ENCODE data around the gene CAND2. TPM values are rescaled to one million over a fixed set of nuclear protein-coding genes. Genes with fewer than 3 reads are reported as not detected.

Gene CAND2
- total and polyA plus RNA-seq, 10 of the 15 experiments (the other 5 are each of a cell fraction or from before 2014, with no cell fraction given), result 0.03 to 1.9 (median 0.52) TPM

- TF ChIP-seq, protein P1, sequence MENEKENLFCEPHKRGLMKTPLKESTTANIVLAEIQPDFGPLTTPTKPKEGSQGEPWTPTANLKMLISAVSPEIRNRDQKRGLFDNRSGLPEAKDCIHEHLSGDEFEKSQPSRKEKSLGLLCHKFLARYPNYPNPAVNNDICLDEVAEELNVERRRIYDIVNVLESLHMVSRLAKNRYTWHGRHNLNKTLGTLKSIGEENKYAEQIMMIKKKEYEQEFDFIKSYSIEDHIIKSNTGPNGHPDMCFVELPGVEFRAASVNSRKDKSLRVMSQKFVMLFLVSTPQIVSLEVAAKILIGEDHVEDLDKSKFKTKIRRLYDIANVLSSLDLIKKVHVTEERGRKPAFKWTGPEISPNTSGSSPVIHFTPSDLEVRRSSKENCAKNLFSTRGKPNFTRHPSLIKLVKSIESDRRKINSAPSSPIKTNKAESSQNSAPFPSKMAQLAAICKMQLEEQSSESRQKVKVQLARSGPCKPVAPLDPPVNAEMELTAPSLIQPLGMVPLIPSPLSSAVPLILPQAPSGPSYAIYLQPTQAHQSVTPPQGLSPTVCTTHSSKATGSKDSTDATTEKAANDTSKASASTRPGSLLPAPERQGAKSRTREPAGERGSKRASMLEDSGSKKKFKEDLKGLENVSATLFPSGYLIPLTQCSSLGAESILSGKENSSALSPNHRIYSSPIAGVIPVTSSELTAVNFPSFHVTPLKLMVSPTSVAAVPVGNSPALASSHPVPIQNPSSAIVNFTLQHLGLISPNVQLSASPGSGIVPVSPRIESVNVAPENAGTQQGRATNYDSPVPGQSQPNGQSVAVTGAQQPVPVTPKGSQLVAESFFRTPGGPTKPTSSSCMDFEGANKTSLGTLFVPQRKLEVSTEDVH (IDR thresholded peaks at IDR 0.05; ENCODE audit: low read depth, partially characterized antibody), result no peak
- TF ChIP-seq FOXK2 (IDR thresholded peaks at IDR 0.05) (no peak), ZBTB33 (IDR thresholded peaks at IDR 0.05) (no peak)
Measured at GRCh38 chr3:12871404-12871983, 75.0 kb downstream of the CAND2 start (continued).

GRCh38 chr3:12875857-12876836, 79.7 kb downstream of the CAND2 start:
- H3K79me2 ChIP-seq (ENCODE audit: control insufficient read depth, insufficient read depth, low read length), result no peaks in the 10 kb centered on the region
- no peak for TF ChIP-seq RCOR1 (conservative IDR thresholded peaks at IDR 0.05; ENCODE audit: low read depth, low read length)
- TF ChIP-seq, protein P2, sequence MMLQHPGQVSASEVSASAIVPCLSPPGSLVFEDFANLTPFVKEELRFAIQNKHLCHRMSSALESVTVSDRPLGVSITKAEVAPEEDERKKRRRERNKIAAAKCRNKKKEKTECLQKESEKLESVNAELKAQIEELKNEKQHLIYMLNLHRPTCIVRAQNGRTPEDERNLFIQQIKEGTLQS (IDR thresholded peaks at IDR 0.05; ENCODE audit: borderline replicate concordance, extremely low read depth, low read depth, low read length), result no peak
- no peak for TF ChIP-seq SP1 (IDR thresholded peaks at IDR 0.05; ENCODE audit: low read depth, low read length)
- no peak for TF ChIP-seq MEF2A (IDR thresholded peaks at IDR 0.05; ENCODE audit: insufficient read depth, low read depth, low read length)
- no peak for TF ChIP-seq E2F4 (IDR thresholded peaks at IDR 0.05; ENCODE audit: low read depth, low read length)
- TF ChIP-seq, protein P3, sequence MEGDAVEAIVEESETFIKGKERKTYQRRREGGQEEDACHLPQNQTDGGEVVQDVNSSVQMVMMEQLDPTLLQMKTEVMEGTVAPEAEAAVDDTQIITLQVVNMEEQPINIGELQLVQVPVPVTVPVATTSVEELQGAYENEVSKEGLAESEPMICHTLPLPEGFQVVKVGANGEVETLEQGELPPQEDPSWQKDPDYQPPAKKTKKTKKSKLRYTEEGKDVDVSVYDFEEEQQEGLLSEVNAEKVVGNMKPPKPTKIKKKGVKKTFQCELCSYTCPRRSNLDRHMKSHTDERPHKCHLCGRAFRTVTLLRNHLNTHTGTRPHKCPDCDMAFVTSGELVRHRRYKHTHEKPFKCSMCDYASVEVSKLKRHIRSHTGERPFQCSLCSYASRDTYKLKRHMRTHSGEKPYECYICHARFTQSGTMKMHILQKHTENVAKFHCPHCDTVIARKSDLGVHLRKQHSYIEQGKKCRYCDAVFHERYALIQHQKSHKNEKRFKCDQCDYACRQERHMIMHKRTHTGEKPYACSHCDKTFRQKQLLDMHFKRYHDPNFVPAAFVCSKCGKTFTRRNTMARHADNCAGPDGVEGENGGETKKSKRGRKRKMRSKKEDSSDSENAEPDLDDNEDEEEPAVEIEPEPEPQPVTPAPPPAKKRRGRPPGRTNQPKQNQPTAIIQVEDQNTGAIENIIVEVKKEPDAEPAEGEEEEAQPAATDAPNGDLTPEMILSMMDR (IDR thresholded peaks at IDR 0.05 in 2 of 3, conservative IDR thresholded peaks at IDR 0.05 in 1 of 3; ENCODE audit: control insufficient read depth in 2 of 3, extremely low read depth in 1 of 3, insufficient read depth in 1 of 3, low read depth in 3 of 3, low read length in 3 of 3), result peak in 2 of 3 experiments; percentile 18 to 33; a peak in 3 of 6 replicates
- H3K4me1 ChIP-seq (ENCODE audit: control insufficient read depth, insufficient read depth, low read length), result peaks cover 8% of the 10 kb centered on the region
- 44% methylated on average over 51 of the region's 60 CpGs for WGBS (ENCODE audit: insufficient coverage, insufficient replicate concordance, low lambda C conversion rate, missing lambda C conversion rate)
- H3K27ac ChIP-seq (ENCODE audit: control insufficient read depth, insufficient read depth), result no peak overlapping the region
- H4K20me1 ChIP-seq (ENCODE audit: control insufficient read depth, insufficient read depth), result no peaks in the 10 kb centered on the region
- H2AFZ ChIP-seq (ENCODE audit: control insufficient read depth, low read depth, low read length), result no peak overlapping the region; the same call in 1 of the 2 replicates
- ChIA-PET SMC1A (ENCODE audit: uncharacterized antibody, unreplicated experiment) (no interaction called here), POLR2A (interaction anchor here (0.9 kb wide), 1 partner anchor 9 kb away, joined by 3 read pairs; no protein-coding TSS in a partner anchor), RAD21 (ENCODE audit: unreplicated experiment) (interaction anchor here (1.2 kb wide), 1 partner anchor 15 kb away, joined by 4 read pairs; no protein-coding TSS in a partner anchor), CTCF (interaction anchor here (15.3 kb wide), 1 partner anchor 13 kb away, joined by 271 read pairs; no protein-coding TSS in a partner anchor)
- DNase-seq (ENCODE audit: low read depth, low spot score) (no peak), FAIRE-seq (no peak), ATAC-seq (peak; percentile 80)
- H3K4me3 ChIP-seq, result no peak overlapping the region
- in situ Hi-C loops (cut with MboI), result no loop called here
- BruUV-seq (replicated peaks), result no TSS peak
- H3K4me2 ChIP-seq (ENCODE audit: control insufficient read depth, insufficient read depth), result peak overlapping the region; percentile 22
- intact Hi-C loops (cut with micrococcal nuclease; ENCODE audit: unreplicated experiment), result no loop called here
- no peaks in the 10 kb centered on the region for H3K9me3 ChIP-seq (replicated peaks; ENCODE audit: control insufficient read depth, insufficient read depth, low read length)
- H3K27me3 ChIP-seq (replicated peaks in 1 of 2; ENCODE audit: control insufficient read depth in 2 of 2, insufficient read depth in 2 of 2, low read length in 1 of 2), result no peaks in the 10 kb centered on the region
- no peak overlapping the region for H3K9ac ChIP-seq (ENCODE audit: control insufficient read depth, insufficient read depth, low read length)
- H3K36me3 ChIP-seq (ENCODE audit: control insufficient read depth in 2 of 2, insufficient read depth in 2 of 2, low read length in 1 of 2), result no peaks in the 10 kb centered on the region

All from GM12878 (cell line).